IPS-NIHi7 (cell line): ENCODE data around the gene TMED7.
"Not testable (repeated sequence)": the region's sequence is repeated elsewhere in the genome, so short reads cannot be mapped to it uniquely, and the experiment has no call there.

ENCODE experiments used
- DNase-seq: peaks from one replicate; pipeline ENCODE4 v3.0.0; 2012; ENCODE audit warnings: mixed read lengths; ENCODE audit errors: extremely low spot score

TMED7 gene

GRCh38 chr5:115625579-115626444 is at the start of gene TMED7:
Gene TMED7, minus strand, starts transcription at chr5:115626036. Its CDS starts 244 bp downstream, at chr5:115625792.
- peak; percentile 94 for DNase-seq

GRCh38 chr5:115674782-115675181 is 48.9 kb upstream of the TMED7 start:
- not testable (repeated sequence) for DNase-seq

- no peak for DNase-seq
These were observed 47.8 kb upstream of the TMED7 start for GRCh38 chr5:115673596-115673995.

GRCh38 chr5:115671939-115672338 is 46.1 kb upstream of the TMED7 start:
- DNase-seq: no peak

GRCh38 chr5:115666023-115666422 is 40.2 kb upstream of the TMED7 start:
- no peak for DNase-seq

- DNase-seq: no peak
These were observed 35.7 kb upstream of the TMED7 start for GRCh38 chr5:115661563-115661962.

GRCh38 chr5:115661101-115661500 is 35.3 kb upstream of the TMED7 start:
- DNase-seq: no peak

- DNase-seq: no peak
These were observed 32.0 kb upstream of the TMED7 start for GRCh38 chr5:115657881-115658233.

GRCh38 chr5:115657125-115657880 is 31.5 kb upstream of the TMED7 start:
- DNase-seq: no peak

- DNase-seq: no peak
These were observed 30.6 kb upstream of the TMED7 start for GRCh38 chr5:115656404-115656803.

- no peak for DNase-seq
These were observed 30.2 kb upstream of the TMED7 start for GRCh38 chr5:115655994-115656393.

- no peak for DNase-seq
These were observed 23.7 kb upstream of the TMED7 start for GRCh38 chr5:115649541-115649940.

GRCh38 chr5:115648056-115648455 is 22.2 kb upstream of the TMED7 start:
- DNase-seq: no peak

- not testable (repeated sequence) for DNase-seq
These were observed 19.6 kb upstream of the TMED7 start for GRCh38 chr5:115645386-115645785.

GRCh38 chr5:115644046-115644445 is 18.2 kb upstream of the TMED7 start:
- no peak for DNase-seq

- no peak for DNase-seq
These were observed 16.1 kb upstream of the TMED7 start for GRCh38 chr5:115641948-115642347.

- no peak for DNase-seq
These were observed 14.4 kb upstream of the TMED7 start for GRCh38 chr5:115640274-115640673.

- no peak for DNase-seq
These were observed 13.5 kb upstream of the TMED7 start for GRCh38 chr5:115639377-115639776.

- no peak for DNase-seq
These were observed 11.7 kb upstream of the TMED7 start for GRCh38 chr5:115637507-115637906.

GRCh38 chr5:115636008-115636407 is 10.2 kb upstream of the TMED7 start:
- no peak for DNase-seq

GRCh38 chr5:115634343-115635132 is 8.7 kb upstream of the TMED7 start:
- peak; percentile 89 for DNase-seq

GRCh38 chr5:115629903-115630302 is 4.1 kb upstream of the TMED7 start:
- no peak for DNase-seq
